Panc1 (cell line): ENCODE results near the gene PCDH10. TPM values are rescaled to one million over a fixed set of nuclear protein-coding genes. Genes with fewer than 3 reads are reported as not detected.

ENCODE experiments used
- ATAC-seq: fragments of 200-7000 bp; cut with Tn5 transposase; 2 replicates; pipeline ENCODE4 v1.9.1; 2020; ENCODE audit warnings: mild to moderate bottlenecking, moderate library complexity
- BruUV-seq: library from RNA; stranded (reverse); fragments of 400-500 nt; replicated peaks from 2 replicates; lab custom pipeline; 2021; lab: Mats Ljungman, UMichigan
- CTCF ChIA-PET: fragments of 300-600 bp; sonication (Branson Sonifier 250); formaldehyde crosslinking; loops from one replicate; lab custom pipeline; 2022; ENCODE audit warnings: antibody characterized with exemption; lab: Charles Lee
- POLR2A ChIA-PET: fragments of 300-600 bp; sonication (Branson Sonifier 250); formaldehyde crosslinking; loops from one replicate; lab custom pipeline; 2022; ENCODE audit warnings: antibody characterized with exemption; lab: Charles Lee
- DNase-seq: peaks from one replicate; pipeline ENCODE4 v3.0.0-alpha.2; 2010; ENCODE audit warnings: low read depth, low spot score
- H3K27ac ChIP-seq: 2 replicates; pipeline ENCODE4 v1.5.1; 2011; ENCODE audit warnings: mild to moderate bottlenecking, low read length, inconsistent platforms
- H3K27me3 ChIP-seq: fragments of 200-500 bp; sonication (Bioruptor generic); 2 replicates; pipeline ENCODE4 v1.6.0; 2014; ENCODE audit warnings: low read length, inconsistent platforms; ENCODE audit not compliant: control insufficient read depth, insufficient read depth
- H3K36me3 ChIP-seq: fragments of 200-500 bp; sonication (Bioruptor generic); 2 replicates; pipeline ENCODE4 v1.5.1; 2014; ENCODE audit warnings: inconsistent platforms, mild to moderate bottlenecking, low read length, moderate library complexity; ENCODE audit not compliant: control insufficient read depth, insufficient read depth
- H3K4me1 ChIP-seq: 2 replicates; pipeline ENCODE4 v1.5.1; 2011; ENCODE audit warnings: inconsistent platforms, mild to moderate bottlenecking, low read length, moderate library complexity; ENCODE audit not compliant: control insufficient read depth, insufficient read depth
- H3K4me3 ChIP-seq, 2 experiments: 2 replicates each; pipeline ENCODE4 v1.5.1; 2011 to 2012; ENCODE audit warnings: low read depth in 2 of 2, low read length in 2 of 2, mild to moderate bottlenecking in 2 of 2, inconsistent platforms in 1 of 2, moderate library complexity in 1 of 2
- H3K9me3 ChIP-seq: fragments of 200-500 bp; sonication (Bioruptor generic); 2 replicates; pipeline ENCODE4 v1.5.1; 2014; ENCODE audit warnings: low read depth, mild to moderate bottlenecking, inconsistent platforms, low read length, moderate library complexity; ENCODE audit not compliant: control insufficient read depth, insufficient read depth
- CTCF ChIP-seq: fragments of 450-650 bp; IDR thresholded peaks from 2 replicates; pipeline ENCODE4 v1.5.1; 2017; ENCODE audit warnings: mild to moderate bottlenecking
- POLR2AphosphoS5 ChIP-seq: IDR thresholded peaks from 2 replicates; pipeline ENCODE4 v1.6.1; 2012; ENCODE audit warnings: mild to moderate bottlenecking, low read depth, low read length, moderate library complexity
- REST ChIP-seq, 2 experiments: IDR thresholded peaks; 2 replicates each; pipeline ENCODE4 v1.6.1; 2011 to 2012; ENCODE audit warnings: low read depth in 2 of 2, control low read depth in 1 of 2, low read length in 1 of 2, mild to moderate bottlenecking in 1 of 2, moderate library complexity in 1 of 2; ENCODE audit not compliant: insufficient read depth in 1 of 2
- SIN3A ChIP-seq: IDR thresholded peaks from 2 replicates; pipeline ENCODE4 v1.6.1; 2012; ENCODE audit warnings: low read depth, mild to moderate bottlenecking, low read length, moderate library complexity, borderline replicate concordance; ENCODE audit not compliant: insufficient read depth
- TCF7L2 ChIP-seq: IDR thresholded peaks from 2 replicates; pipeline ENCODE4 v1.6.1; 2011; ENCODE audit warnings: mild to moderate bottlenecking, low read depth, low read length, inconsistent platforms
- in situ Hi-C: cut with HindIII; loops from 2 replicates; pipeline ENCODE4 v1.10.0; 2016; ENCODE audit warnings: low sequenced_read_pairs, low pct_unique_long_range_greater_than_20kb
- intact Hi-C: fragments of 100-400 bp; cut with micrococcal nuclease; formaldehyde crosslinking; loops from one replicate; pipeline ENCODE4 v1.10.0; 2022; ENCODE audit not compliant: unreplicated experiment
- total RNA-seq: library from RNA; stranded (reverse); gene quantifications from one replicate; pipeline ENCODE4 v1.2.1, GENCODE V29; 2021; ENCODE audit not compliant: unreplicated experiment

The PCDH10 gene
- total RNA-seq, 1 experiment from 2014 or later: not detected

GRCh38 chr4:133102612-133103409 lies 46.3 kb upstream of the PCDH10 start:
- Histone ChIP-seq H3K4me1 (no peaks in the 10 kb centered on the region), H3K9me3 (no peaks in the 10 kb centered on the region), H3K27me3 (no peaks in the 10 kb centered on the region), H3K36me3 (no peaks in the 10 kb centered on the region), H3K4me3 (no peak overlapping the region), H3K27ac (no peak overlapping the region)
- BruUV-seq: no TSS peak
- no peak for DNase-seq
- CTCF ChIA-PET: no interaction called here
- in situ Hi-C loops (no loop called here), intact Hi-C loops (no loop called here)
- POLR2A ChIA-PET: no interaction called here
- no peak for ATAC-seq
- TF ChIP-seq REST (IDR thresholded peaks at IDR 0.05; ENCODE audit: insufficient read depth in 1 of 2, low read depth in 2 of 2, low read length in 1 of 2) (no peak), TCF7L2 (no peak), CTCF (no peak), POLR2AphosphoS5 (no peak), SIN3A (no peak)

DNA sequence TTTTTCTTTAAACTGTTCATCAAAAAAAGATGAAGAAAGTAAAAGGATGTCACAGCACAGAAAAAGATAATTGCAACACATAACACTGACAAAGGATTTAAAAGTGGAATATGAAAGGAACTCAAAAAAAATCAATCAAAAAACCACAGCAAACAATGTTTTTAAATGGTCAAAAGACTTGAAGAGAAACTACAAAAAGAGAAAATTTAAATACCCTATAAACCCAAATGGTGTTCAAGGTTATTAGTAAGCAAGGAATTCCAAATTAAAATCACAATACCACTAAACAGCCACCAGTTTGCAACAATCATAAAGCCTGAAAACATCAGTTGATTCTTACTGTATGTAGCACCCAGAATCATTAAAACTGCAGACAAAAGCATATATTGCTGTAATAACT lies 36.5 kb upstream of the PCDH10 start:
- BruUV-seq: no TSS peak
- intact Hi-C loops (no loop called here), in situ Hi-C loops (no loop called here)
- Histone ChIP-seq H3K4me3 (no peak overlapping the region), H3K27me3 (no peaks in the 10 kb centered on the region), H3K4me1 (no peaks in the 10 kb centered on the region), H3K27ac (no peak overlapping the region), H3K36me3 (no peaks in the 10 kb centered on the region), H3K9me3 (no peaks in the 10 kb centered on the region)
- DNase-seq (no peak), ATAC-seq (no peak)
- POLR2A ChIA-PET: no interaction called here
- CTCF ChIA-PET: no interaction called here
- TF ChIP-seq CTCF (no peak), POLR2AphosphoS5 (no peak), TCF7L2 (no peak), SIN3A (no peak), REST (IDR thresholded peaks at IDR 0.05; ENCODE audit: insufficient read depth in 1 of 2, low read depth in 2 of 2, low read length in 1 of 2) (no peak)
